Gastrocnemius medialis (tissue), 4 donors: Measurements from ENCODE around the gene DIAPH3.

Experiments used
- CTCF ChIP-seq, 5 experiments: fragments of 450-650 bp in 3 of 5; fragments of 200-600 bp in 2 of 5; sonication (generic) in 2 of 5; IDR thresholded peaks in 4 of 5; conservative IDR thresholded peaks in 1 of 5; 1 replicate in 4 of 5; 2 replicates in 1 of 5; pipeline ENCODE4 v1.5.1; 2016 to 2019; ENCODE audit warnings: antibody characterized with exemption in 5 of 5, mild to moderate bottlenecking in 3 of 5, moderate library complexity in 3 of 5
- POLR2A ChIP-seq, 2 donors: fragments of 450-650 bp; IDR thresholded peaks; one replicate each; pipeline ENCODE4 v1.6.1; 2017; ENCODE audit warnings: antibody characterized with exemption in 2 of 2, mild to moderate bottlenecking in 2 of 2, moderate library complexity in 2 of 2

GRCh38 chr13:59960683-59961082 lies 203.0 kb downstream of the DIAPH3 start:
- TF ChIP-seq CTCF (IDR thresholded peaks at IDR 0.05 in 4 of 5, conservative IDR thresholded peaks at IDR 0.05 in 1 of 5) (no peak), POLR2A (IDR thresholded peaks at IDR 0.05) (no peak)
